OCI-M2 (cell line): Measurements from ENCODE around the gene ADAMTS12.

Experiments
- DNase-seq: peaks from one replicate; lab custom pipeline; 2025; ENCODE audit not compliant: unreplicated experiment; lab: John Stamatoyannopoulos, UW

Gene ADAMTS12

DNA sequence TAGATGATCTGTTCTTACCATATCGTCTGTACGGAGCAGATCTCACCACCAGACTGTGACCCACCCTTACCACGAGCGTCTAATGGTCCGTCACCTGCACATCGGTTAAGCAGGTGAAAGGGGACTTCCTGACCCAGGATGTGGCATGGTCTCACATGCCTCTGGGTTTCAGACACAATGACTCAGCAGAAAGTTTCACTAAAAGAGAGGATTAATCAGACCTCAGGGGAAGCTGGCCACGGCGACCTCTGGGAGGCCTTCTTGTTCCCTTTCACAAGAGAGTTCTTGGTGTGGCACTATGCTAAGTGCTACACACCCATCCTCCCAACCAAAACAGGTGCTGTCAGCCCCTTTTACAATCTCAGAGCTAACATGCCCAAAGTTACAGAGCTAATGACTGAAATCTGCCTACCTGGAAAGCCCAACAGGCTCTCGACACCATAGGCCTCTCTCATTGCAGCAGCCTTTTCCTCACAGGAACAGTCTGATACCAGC lies 41.6 kb downstream of the ADAMTS12 start:
- no peak for DNase-seq

DNA sequence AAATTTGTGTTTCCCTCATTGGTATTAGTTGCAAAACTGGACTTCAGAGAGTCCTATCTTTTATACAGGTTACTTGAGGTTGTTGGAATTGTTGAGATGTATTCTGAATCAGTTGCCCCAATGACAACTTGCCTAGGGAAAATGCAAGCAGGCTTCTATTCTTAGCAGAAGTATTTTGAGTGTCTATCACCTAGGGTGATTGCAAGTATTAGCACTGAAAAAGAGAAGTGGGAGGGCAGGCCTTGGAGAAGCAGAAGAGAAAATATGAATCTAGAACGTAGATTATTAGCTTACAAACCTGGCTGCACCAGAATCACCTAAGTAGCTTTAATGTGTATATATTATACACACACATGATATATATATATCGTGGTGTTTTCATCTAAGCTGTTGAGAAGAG lies 43.2 kb downstream of the ADAMTS12 start:
- DNase-seq, result no peak

DNA sequence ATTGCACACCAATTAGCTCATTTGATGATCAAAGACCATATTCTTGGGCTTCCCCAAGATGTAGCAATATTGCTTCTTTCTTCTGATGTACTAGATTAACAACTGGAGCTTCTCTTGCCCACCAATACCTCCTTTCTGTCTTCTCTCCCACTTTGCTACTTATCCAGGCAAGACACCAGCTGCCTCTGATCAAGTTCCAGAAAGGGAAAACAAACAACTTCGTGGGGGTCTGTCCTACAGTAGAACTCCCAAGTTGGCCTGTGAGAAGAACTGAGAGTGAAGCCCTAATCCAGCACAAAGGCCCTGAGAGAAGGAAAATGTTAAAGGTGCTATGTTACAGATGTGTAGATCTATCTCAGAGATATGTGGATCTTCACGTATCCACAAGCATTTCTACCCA lies 44.9 kb downstream of the ADAMTS12 start:
- no peak for DNase-seq

DNA sequence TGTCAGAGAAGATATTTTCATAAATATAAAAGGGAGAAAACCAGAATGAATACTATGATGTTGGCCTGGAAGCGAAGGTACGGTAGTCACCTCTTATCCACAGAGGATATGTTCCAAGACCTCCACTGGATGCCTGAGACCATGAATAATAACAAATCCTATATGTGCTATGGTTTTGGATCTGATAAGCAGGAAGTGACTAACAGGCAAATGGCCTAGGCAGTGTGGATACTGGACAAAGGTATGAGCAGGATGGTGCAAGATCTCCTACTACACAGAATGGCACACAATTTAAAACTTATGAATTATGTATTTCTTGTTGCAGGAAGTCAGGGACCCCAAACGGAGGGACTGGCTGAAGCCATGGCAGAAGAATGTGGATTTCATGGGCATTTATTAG lies 48.2 kb downstream of the ADAMTS12 start:
- no peak for DNase-seq

DNA sequence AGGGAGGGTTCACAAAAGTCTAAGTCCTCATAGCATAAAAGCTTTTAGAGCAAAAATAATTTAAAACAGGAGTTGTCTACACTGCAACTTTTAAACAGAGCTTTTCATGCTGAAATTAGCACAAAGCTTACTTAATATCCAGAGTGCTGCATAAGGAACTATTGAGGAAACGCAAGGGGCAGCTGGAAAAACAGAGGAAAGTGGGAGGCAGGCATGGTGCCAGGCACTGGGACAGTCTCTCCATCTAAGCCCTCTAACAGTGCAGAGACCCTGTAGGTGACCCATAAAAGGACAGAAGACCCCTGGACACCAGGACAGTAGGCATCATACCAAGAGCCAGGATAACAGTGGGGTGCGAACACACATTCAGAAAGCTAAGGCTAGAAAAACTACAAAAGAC lies 49.3 kb downstream of the ADAMTS12 start:
- DNase-seq, result no peak

DNA sequence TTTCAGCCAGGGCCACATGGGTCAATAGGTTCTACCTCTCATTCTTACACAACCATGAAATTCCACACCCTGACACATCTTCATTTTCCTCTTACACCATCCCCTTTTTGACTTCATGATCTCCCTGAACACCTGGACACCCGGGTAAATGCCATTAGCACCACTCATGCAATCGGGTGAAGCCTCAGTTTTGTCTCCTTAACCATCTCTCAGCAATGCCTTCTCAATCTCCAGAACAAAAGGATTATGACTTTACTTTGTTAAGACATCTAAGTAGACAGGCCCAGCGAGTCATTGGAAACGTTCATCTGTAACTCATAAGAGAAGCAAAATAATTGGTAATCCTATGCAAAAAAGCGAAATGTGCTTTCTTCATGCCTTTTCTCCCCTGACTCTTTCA lies 49.9 kb downstream of the ADAMTS12 start:
- no peak for DNase-seq

DNA sequence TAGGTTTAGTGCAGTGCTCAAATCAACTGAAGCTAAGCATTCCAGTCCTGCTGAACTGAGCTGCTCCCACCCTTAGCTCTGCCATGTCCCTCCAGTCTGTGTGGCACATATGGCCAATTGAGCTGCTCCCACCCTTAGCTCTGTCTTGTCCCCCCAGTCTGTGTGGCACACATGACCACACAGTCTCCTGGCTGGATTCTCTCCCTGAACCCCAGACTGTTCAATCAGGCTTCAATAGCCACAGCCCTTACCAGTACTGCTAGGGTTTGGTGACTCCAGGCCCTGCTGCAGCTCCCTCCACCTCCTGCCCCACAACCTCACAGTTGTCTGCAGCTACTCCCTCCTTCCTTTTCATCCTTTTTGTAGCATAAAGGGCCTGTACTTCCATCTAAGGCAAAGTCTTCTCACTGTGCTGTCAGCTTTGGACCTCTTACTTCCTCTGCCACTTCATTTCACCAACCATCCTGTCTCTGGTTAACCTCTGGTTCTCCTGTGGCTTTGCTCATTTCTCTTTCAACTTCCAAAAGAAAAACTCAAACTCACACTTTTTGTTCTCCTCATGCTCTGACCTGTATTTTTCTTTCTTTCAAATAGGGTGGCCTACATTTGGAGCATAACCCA lies 50.8 kb downstream of the ADAMTS12 start:
- DNase-seq, result no peak

DNA sequence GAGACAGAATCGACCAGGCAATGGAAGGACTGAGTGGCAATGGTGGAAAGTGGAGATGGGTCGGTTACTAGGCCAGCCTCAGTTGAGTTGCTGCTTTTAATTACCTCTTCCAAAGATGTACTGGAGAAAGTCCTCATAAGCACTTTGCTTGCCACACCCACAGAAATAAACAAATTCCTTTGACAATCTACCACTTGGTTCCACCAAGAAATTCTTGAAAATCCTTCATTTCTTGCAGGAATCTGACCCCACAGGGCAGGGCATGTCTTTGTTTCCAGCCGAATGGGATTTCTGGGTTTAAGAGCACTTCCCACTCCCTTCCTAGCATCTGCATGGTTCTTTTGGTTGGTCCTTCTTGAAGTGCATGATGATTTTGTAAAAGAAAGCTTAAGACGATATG lies 54.5 kb downstream of the ADAMTS12 start:
- DNase-seq, result no peak

DNA sequence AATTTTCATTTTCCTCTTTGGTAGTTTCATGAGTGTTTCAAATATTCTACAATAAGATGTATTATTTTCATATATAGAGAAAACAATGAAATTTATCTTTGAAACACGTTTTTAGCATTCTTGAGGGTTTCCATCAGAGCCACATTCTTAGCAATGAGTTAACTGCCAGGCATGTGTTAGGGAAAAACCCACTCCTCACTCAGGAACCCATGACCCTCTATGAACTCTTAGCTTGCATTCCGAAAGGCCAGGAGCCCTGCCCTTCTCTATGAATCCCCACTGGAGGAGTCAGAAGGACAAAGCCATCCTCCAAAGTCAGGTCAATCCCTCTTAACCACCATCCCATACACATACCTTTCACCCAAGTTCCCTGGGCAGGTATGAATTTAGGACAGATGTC lies 57.5 kb downstream of the ADAMTS12 start:
- DNase-seq, result no peak

DNA sequence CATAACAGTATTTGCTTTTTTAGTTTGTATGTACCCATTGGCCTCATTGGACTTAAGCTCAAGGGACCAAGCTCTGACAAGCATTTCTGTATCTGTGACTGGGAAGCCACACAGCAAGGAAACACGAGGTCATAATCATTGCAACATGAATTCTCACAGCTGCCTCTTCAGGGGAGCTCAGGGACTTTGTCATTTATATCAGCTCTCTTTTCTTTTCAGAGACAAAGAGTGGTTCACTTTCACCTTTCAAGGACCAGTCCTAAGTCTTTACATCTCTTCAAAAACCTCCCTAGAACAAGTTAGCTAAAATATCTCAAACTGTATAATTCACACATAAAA lies 58.6 kb downstream of the ADAMTS12 start:
- no peak for DNase-seq

DNA sequence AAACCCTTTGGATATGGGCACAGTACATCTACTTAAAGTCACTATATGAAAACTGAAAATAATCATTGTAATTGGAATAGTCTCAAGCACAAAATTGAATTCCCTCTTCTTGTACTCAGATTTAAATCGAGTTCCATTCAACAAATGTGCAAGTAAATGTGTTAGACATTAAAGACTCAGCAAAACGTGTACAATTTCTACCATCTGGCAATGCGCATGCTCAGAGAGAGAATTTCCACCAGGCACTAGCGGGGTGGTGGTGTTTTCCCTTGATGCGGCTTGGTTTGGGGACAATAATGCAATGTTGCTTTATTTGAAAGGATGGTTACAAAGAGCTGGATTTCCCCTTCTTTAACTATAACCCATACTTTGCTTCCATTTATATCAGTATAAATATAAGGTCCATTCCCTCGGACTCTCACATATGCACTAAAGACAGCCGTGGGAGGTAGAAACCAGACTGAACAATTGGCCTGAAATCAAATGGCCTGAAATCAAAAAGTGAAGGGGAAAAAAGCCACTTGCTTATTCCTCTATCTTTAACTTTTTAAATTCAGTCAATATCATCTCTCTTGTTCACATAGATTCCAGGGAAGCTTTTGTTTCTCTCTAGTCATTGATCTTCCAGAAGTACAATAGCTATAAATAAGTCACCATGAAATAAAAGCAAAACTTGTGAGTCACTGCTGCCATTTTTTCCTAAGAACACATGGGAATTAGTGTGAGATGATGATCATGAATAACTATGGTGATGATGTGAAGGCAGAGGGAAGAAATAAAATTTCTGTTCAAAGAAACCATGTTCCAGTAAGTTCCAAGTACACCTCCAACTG lies 59.2 kb downstream of the ADAMTS12 start:
- no peak for DNase-seq

DNA sequence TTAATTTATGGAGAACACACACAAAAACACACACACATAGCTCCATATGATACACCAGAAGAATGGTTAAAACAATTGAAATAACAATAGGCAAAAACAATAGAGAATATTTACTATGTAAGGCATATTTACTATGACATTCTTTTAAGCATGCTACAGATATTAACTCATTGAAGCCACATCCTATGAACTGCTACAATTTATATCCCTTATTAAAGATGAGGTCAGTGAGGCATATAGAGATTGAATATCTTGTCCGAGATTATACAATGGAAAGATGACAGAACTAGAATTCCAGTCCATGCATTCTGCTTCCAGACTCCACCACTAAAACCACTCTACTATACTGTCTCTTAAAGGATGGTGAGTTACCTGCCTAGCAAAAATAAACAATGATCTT lies 60.7 kb downstream of the ADAMTS12 start:
- DNase-seq, result no peak

DNA sequence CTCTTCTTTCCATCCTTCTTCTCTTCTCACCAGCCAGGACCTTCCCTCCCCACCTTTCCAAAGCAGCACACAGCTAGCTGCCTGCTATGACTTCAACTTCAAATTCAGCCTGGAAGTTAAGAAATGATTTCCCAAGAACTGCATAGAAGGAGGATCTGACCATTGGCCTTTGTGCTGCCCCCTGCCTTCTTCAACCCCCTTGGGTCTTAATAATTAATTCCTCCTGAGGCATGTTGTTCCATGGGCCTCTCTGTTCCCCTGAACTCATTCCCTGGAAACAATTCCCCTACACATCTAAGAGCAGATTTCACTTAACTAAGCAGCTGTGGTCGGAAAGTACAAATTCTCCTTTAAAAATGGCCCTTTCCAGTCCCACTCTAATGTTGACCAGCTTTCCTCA lies 62.4 kb downstream of the ADAMTS12 start:
- no peak for DNase-seq

DNA sequence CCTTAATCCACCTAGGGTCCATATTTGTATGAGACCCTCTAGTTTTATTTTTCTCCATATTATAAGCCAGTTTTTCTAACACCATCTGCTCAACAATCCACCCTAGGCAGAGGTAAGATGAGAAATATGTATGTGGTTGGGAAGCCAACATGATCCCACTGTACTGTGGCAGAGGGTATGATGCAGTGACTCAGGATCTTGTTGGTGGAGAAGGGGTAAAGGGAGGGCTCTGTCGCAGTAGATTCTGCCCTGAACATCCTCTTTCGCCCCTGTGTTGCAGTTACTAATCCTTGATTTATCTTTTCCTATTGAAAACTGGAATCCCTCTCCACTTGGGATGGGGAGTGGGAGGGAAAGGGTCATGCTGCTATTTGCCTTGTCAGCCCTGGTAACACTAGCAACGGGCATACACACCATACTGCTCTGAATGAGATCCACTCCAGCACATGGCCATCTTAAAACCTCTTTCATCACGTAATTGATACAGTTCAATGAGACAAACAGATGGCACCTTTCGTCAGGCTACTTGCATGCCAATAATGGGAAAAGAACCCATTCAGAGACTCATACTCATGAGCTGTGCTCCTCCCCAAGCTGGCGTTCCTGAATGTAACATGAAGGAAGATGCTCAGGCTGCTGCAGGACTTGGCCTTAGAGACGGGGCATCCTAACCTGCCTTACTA lies 63.0 kb downstream of the ADAMTS12 start:
- DNase-seq, result no peak

DNA sequence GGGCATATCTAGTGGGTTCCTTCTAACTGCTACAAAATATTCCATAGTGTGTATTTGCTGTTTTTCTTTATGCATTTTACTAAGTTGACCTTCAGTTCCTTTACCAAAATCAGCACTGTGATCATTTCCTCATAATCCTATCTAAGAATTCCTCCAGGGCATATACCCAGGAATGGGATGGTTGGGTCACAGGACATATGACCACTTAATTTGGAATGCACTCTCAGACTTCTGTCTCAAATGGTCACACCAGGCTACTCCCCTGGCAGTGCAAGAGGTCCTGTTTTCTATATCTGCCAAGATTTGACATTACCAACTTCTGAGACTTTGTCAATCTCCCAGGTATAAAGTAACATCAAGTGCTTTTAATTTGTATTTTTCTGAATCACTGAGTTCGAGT lies 63.9 kb downstream of the ADAMTS12 start:
- DNase-seq, result no peak

DNA sequence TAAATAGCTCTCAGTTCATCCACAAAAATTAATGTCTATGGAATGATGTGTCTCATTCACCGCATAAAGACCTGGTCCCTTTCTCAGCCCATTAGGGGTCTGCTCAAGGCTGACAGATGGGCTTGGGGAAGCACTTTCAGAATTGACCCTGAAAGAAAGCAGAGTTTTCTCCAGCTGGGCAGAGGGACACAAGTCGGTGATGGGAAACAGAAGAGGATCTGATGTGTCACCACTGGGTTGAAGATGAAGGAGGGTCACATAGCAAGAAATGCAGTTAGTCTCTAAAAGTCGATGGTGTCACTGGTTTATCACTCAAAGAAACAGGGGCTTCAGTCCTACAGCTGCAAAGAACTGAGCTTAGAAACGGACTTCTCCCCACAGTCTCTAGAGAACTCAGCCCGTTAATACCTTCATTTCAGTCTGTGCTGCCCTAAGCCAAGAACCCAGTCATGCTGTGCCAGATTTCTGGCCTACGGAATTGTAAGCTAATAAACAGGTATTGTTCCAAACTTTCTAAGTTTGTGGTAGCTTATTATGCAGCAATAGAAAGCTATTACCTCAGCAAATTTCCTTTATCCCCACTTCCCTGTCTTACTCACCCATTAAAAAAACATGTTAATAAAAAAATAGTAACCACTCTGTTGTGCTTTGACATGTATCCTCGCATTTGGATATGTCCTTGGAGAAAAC lies 64.6 kb downstream of the ADAMTS12 start:
- DNase-seq, result no peak

DNA sequence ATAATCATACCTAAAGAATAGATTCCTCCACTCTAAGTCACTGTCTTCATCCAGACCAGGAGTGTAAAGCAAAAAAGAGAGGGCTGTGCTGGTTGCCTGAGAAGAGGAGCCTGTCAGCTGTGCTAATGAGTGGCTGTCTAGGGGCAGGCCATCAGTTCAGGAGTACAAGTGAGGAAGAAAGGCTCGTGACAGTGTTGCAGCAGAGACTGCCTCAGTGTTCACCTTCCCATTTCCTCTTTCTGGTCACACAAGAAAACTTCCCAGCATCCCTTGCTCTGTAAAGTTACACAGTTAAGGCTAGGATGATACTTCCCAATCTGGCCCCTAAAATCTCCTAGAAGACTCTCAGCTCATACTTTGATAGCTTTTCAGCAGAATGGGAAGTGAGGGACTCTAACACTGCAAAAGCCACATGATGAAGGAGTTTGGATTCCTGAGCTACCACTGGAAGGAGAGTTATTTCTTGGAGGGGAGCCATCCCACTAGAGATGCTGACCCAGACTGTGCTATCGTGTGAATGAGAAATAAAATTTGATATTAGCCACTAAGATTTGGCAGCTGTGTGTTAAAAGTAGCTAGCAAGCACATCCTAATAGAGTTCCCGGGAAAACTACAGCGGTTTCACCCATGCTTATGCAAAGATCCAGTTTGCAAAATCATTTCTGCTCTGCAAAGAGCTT lies 67.1 kb downstream of the ADAMTS12 start:
- DNase-seq, result no peak

DNA sequence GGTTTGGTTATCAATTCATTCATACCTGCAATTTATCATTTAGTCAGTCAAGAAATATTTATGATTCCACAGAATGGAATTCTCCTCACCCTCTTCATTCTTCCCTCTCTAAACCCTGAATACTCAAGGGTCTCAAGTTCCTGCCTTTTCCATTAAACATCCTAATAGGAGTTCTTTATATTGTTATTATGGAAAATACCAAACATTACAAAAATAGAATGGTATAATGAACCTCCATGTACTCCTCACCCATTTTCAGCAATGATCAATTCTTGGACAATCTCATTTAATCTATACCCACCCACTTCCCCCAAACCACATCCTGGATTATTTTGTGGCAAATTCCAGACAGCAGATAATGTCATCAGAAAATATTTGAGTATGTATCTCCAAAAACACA lies 74.5 kb downstream of the ADAMTS12 start:
- no peak for DNase-seq

DNA sequence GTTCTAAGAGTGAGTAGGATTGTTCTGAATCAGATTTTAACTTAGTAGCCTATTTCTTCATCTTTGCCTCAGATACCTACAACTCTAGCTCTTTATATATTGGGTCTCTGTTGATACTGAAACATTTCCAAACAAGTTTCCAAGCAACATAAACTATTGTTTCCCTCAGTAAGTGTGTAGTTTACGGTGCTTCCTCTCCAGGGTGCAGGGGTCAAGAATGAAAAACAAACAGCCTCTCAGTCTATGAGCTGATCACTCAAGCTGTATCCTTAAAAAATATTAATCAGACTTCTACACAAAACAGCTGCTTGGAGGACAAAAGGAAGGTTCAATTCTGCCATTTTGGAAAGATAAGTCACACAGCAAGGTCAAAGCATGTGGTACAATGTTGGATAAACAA lies 75.0 kb downstream of the ADAMTS12 start:
- DNase-seq, result no peak

DNA sequence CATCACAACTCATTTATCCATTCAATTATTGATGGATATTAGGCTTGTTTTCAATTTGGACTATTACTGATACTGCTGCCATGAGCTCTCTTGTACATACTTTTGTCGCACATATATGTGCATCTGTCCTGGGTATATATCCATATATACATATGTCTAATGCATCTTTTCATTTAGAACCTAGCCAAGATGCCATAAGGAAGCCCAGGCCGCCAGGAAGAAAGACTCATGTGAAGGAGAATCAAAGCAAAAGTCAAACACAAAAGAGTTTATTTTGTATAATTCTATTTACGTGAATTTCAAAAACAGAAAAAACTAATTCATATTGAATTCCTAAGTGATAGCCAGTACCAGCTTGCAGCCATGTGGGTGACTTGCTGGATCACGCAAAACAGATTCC lies 79.0 kb downstream of the ADAMTS12 start:
- DNase-seq, result no peak

DNA sequence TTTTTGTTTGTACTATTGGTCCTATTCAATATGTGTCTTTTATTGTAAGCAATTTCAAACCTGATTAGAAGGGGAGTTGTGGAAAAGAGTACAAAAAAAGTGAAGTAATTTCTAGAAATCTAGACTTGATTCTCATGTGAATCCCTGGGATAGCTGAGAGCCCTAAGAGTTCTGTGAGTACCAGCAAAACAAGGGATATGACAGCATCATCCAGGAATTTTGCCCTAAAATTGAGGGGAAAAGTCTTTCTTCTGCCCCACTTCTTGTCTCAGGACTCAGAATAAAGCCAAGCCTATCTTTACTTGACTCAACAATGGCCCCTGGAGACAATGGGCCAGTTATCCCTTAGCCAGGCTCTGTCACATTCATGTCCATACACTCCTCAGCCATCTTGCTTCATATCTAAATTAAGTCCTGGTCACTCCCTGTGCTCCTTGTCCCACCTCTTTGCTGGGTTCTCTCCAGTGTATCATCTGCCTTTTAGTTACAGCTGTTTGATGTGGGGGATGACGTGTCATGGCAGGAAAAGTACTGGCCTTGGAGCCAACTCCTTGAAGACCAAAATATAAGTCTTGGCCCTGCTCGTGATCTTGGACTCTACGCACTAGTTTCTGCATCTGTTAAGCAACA lies 81.2 kb downstream of the ADAMTS12 start:
- no peak for DNase-seq
